NCI-H2196 (cell line): ENCODE data around the gene B4GALT7.
"Not testable (repeated sequence)": the region's sequence is repeated elsewhere in the genome, so short reads cannot be mapped to it uniquely, and the experiment has no call there.

Experiments used
- DNase-seq: peaks from one replicate; lab custom pipeline; 2025; ENCODE audit not compliant: unreplicated experiment; lab: John Stamatoyannopoulos, UW

The B4GALT7 gene

DNA sequence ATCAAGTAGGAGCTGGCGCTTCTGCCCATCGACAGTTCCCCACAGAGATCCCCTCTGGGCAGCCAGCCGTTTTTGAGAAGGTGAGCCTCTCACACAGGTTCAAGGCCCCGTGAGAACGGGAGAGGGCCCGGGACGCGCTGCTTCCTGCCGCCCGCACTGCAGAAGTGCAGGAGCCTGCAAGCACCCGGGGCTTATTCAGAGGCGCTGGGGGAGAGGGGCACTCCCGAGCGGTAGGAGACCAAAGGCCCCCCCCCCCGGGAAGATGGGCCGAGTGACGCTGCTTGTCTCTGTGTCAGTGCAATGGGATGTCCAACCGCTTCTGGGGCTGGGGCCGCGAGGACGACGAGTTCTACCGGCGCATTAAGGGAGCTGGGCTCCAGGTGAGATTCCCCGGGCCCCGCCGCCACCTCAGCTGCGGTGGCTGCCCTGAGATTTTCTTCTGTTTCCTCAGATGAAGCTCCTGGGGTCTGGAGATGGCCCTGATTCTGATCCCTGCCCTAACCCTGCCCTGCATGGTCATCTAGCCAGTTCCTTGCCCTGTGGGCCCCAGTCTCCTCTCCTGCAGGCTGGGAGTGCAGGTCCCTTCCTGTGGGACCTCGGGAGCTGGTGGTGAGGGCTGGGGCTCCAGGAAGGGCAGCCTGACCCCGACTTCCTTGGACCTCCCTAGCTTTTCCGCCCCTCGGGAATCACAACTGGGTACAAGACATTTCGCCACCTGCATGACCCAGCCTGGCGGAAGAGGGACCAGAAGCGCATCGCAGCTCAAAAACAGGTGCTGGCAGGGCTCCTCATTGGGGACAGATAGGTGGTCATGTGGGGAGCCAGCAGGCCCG is 8.5 kb downstream of the B4GALT7 start:
- DNase-seq, result no peak

DNA sequence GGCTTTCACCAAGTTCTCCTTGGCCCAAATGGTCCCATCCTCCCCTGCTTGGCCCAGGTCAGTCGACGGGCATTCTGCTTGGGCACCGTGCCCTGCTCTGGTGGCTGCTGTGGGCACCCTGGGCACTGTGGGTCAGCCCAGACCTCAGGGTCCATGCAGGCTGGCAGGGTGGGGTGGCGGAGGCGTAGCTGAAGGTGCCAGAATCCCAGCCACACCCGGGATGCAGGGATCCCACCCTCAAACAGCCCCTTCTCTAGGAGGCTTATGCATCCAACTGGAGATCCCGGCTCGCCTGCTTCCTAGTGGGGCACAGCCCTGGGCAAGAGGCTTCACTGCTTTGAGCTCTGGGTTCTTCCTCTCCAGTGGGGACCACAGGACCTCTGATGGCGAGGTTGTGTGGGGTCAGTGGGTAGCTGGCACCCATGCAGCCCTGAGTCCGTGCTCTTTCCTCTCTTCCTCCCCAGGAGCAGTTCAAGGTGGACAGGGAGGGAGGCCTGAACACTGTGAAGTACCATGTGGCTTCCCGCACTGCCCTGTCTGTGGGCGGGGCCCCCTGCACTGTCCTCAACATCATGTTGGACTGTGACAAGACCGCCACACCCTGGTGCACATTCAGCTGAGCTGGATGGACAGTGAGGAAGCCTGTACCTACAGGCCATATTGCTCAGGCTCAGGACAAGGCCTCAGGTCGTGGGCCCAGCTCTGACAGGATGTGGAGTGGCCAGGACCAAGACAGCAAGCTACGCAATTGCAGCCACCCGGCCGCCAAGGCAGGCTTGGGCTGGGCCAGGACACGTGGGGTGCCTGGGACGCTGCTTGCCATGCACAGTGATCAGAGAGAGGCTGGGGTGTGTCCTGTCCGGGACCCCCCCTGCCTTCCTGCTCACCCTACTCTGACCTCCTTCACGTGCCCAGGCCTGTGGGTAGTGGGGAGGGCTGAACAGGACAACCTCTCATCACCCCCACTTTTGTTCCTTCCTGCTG is 9.4 kb downstream of the B4GALT7 start:
- DNase-seq, result no peak

DNA sequence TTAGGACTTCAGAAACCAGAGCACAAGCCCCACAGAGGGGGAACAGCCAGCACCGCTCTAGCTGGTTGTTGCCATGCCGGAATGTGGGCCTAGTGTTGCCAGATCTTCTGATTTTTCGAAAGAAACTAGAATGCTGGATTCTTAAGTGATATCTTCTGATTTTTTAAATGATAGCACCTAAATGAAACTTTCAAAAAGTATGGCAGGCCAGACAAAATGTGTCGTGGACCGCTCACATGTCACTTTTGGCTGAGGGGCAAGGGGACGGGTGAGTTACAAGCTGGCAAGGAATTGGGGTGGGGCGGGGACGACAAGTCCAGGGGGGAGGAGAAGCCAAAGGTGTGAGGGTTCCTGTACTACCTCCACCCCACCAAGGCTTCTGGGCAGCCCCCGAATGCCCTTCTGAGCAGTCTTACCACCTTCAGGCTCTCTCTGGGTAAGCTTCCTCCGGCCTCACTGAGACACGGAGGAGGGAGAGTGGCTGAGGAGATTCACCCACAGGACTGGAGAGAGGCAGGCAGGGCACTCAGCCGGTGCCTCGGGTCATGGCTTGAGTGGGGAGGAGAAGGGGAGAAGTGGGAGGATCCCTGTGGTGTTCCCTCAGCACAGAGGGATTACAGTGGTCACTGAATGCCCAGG is 10.3 kb downstream of the B4GALT7 start:
- no peak for DNase-seq

DNA sequence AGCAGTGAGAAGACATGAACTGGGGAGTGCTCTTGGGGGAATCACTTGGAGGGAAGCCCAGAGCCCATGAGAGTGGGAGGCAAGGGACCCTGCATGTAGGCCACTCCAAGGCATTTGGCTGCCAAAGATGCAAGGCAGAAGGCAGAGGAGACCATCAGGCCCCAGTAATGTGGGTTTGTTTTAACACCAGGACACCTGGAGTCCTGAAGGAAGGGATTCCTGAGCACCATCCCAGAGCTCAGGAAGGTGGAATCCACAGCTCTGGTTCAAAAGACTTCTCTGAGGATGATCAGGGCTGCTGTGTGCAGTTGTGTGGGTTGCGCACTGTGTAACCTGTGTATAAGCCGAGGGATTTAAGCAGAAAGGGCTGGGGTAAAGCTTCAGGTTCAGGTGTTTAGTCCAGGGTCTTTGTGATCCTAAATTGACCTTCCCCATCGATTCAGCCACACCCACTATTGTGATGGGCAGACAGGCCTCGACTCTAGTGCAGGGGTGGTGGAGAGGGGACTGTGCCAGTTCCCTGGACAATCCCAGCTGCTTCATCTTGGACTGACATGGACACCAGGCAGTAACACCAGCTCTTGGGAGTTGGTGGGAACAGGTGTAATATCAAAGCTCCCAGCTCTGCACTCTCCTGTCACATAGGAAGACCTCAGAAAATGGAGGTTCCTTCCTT is 11.0 kb downstream of the B4GALT7 start:
- DNase-seq, result no peak

DNA sequence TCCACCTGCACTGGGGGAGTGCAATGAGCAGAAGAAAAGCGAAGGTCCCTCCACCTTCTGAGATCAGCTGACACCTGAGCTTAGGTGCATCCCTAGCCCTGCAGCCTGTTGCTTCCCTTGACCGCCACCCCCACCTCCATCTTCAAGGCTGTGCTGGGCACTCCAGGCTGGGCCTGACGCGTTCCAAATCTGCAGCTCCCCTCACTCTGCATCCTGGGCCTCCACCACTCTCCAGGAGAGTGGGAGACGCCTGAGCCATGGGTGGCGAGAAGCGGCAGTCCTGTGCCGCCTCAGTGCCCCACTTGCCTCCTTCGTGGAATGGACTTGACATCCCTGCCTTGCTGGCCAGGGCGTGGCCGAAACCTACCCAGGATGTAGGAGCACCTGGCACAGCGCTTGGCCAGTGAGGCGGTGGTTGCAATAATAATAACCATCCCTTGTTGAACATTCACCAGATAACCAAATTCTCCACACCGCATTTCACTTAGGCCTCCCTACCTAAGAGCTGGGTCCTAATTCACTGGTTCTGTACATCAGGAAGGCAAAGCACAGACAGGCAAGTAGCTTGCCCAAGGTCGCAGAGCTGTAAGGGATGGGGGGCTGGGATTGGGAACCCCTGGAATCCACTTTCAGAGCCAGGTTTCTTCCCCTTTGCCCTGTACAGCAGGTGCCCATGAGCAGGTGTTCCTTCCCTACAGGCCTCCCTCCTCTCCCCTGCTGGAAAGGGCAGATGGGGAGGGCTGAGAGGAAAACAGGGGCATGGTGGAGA is 11.7 kb downstream of the B4GALT7 start:
- no peak for DNase-seq

DNA sequence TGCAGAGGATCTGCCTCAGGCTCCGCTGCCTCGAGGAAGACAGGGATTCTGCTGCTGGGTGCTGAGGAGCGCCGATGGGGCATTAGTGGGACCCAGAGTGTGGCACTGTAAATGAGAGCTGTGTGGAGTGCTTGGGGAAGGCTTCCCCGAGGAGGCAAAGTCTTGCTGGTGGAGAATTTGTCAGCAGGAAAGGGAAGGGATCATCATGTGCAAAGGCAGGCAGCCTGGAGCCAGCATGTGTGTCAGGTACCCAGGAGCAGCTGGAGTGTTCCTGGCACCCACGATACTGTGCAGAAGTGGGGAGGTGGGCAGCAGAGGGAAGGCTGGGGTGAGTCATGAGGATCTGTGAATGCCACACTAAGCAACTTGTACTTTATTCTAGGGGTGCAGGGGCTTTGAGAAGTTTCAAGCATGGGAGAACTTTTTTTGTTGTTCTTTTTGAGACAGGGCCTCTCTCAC is 12.3 kb downstream of the B4GALT7 start:
- no peak for DNase-seq

DNA sequence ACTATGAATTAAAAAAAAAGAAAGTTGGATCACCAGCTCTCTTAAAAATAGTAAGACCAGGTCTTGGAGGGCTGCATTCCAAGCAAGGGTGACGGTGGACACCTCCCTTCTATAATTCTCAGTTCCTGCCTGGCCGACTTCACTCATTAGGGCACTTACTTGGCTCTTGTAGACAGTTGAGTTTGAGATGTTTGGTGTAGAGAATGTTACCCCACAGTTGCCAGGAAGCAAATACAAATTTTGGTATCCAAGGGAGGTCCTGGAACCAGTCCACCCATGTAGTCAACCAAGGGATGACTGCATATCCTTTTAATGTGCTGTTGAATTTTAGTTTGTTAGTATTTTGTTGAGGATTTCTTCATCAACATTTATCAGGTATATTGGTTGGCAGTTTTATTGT is 20.6 kb downstream of the B4GALT7 start:
- DNase-seq, result no peak

DNA sequence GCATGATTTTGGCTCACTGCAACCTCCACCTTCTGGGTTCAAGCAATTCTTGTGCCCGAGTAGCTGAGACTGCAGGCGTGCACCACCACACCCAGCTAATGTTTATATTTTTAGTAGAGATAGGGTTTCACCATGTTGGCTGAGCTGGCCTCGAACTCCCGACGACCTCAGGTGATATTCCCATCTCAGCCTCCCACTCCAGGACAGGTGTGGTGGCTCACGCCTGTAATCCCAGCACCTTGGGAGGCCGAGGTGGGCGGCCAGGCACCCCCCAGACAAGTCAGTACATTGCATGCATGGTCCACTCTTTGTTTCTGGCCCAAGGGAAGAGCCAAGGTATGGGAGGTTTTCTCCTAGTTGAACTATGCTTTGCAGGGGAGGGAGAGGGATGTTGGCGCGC is 24.2 kb downstream of the B4GALT7 start:
- DNase-seq, result not testable (repeated sequence)

DNA sequence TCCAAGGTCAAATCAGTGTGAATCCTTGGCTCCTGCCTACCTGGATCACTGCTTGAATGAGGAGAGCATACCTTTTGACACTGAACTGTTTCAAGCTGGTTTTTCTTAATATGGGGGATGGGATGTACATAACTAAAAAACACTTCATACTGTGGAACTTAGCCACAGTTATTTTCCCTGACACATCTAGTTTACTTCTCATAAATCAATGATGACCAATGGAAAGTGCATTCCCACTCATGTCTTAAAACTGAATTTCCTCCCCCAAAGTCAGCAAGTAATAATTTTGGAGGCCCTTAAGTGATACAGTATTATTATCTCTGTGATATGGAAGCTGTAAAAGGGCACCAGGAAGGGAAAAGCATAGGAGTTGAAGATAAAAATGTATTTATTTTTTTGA is 30.3 kb downstream of the B4GALT7 start:
- DNase-seq, result not testable (repeated sequence)

DNA sequence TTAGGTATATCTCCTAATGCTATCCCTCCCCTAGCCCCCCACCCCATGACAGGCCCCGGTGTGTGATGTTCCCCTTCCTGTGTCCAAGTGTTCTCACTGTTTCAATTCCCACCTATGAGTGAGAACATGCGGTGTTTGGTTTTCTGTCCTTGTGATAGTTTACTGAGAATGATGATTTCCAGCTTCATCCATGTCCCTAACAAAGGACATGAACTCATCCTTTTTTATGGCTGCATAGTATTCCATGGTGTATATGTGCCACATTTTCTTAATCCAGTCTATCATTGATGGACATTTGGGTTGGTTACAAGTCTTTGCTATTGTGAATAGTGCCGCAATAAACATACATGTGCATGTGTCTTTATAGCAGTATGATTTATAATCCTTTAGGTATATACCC is 35.0 kb downstream of the B4GALT7 start:
- DNase-seq, result not testable (repeated sequence)

DNA sequence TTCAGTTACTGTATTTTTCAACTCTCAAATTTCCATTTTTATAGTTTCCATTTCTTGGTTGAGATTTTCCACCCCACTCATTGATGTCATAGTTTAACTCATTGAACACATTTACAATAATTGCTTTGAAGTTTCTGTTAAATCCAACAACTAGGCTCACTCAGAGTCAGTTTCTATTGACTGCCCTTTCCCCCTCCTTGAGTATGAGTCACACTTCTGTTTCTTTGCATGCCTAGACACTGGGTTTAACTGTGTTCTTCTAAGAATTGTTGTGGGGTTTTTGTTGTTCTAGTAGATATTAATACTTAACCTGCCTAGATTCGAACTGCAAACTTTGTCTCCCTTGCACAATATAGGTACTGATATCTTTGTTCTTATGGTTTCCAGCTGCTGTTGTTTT is 45.5 kb downstream of the B4GALT7 start:
- not testable (repeated sequence) for DNase-seq

DNA sequence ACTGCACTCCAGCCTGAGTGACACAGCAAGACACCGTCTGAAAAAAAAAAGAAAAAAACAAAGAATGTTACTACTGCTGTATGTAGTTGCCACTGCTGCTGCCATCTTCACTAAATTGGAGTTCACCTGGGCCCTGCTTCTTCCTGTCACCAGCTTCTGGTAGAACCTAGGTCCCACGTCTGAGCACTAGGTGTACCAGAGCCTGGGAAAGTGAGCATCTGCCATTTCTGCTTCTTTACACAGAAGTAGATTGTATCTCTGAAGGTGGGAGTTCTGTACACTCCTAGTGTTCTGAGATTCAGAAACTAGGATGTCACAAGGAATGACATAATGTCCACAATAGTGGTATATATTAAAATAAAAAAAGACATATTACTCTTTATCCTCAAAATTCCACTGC is 51.3 kb downstream of the B4GALT7 start:
- DNase-seq, result not testable (repeated sequence)

DNA sequence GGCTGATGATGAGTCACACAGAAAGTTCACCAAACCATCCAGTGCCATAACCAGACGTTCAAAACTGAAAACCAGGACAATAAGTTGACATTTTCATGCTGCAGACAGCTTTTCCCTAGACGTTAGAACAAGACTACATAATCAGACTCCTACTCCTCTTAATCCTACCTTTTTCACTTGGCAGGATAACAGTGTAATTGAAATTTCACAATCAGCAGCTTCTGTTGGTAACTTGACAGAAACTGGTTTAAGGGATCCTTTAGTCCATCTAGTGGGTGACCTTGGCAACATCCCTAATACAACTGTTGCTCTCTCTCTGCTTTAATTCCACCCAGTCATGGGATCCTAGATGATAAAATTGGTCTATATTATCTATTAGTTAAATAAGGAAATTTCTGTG is 57.9 kb downstream of the B4GALT7 start:
- DNase-seq, result not testable (repeated sequence)

DNA sequence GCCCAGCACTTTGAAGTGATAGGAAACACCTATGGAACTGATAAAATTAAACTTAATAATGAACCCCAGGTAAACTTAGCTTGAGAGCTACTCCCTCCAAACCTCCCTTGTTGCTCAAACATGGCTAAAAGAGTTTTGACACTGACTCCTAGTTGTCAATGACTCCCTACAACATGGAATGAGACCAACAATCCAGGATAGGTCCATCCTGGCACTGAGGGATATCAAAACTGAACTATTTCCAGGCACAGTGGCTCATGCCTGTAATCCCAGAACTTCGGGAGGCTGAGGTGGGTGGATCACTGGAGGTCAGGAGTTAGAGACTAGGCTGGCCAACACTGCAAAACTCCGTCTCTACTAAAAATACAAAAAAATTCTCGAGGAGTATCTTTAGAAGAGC is 58.6 kb downstream of the B4GALT7 start:
- DNase-seq, result not testable (repeated sequence)
